K562 (cell line): ENCODE measurements around the gene PRUNE1. TPM values are rescaled to one million over a fixed set of nuclear protein-coding genes. Genes with fewer than 3 reads are reported as not detected.
A peak's percentile ranks its signal among the peaks of the same experiment; 100 is the strongest.

ENCODE experiments used
- CBX1 ChIP-seq: sonication (generic); IDR thresholded peaks from 2 replicates; pipeline ENCODE4 v1.6.1; 2016; ENCODE audit warnings: antibody characterized with exemption, low read depth, mild to moderate bottlenecking
- CEBPG ChIP-seq, 3 experiments: fragments of 200-800 bp in 1 of 3; sonication (Bioruptor generic) in 1 of 3; sonication (generic) in 1 of 3; formaldehyde crosslinking in 1 of 3; IDR thresholded peaks in 2 of 3; conservative IDR thresholded peaks in 1 of 3; 2 replicates each; pipeline versions ENCODE4 v1.6.1 to v1.8.0; 2016 to 2022; ENCODE audit warnings: missing compliant biosample characterization in 2 of 3, missing genetic modification characterization in 2 of 3, mild to moderate bottlenecking in 1 of 3, missing genetic modification reagents in 1 of 3
- FOSL1 ChIP-seq: fragments of 200-800 bp; sonication (Bioruptor generic); conservative IDR thresholded peaks from 2 replicates; pipeline ENCODE4 v1.6.1; 2016; ENCODE audit warnings: missing genetic modification characterization, missing compliant biosample characterization
- GABPB2 ChIP-seq: fragments of 250-450 bp; sonication (Bioruptor Pico); conservative IDR thresholded peaks from 2 replicates; pipeline ENCODE4 v1.5.1; 2021; ENCODE audit warnings: mild to moderate bottlenecking
- JUND ChIP-seq, 2 experiments: IDR thresholded peaks; 2 replicates in 1 of 2; 3 replicates in 1 of 2; pipeline ENCODE4 v1.6.1; 2011; ENCODE audit warnings: borderline replicate concordance in 2 of 2, low read depth in 2 of 2, low read length in 2 of 2, improper control_type of control experiment in 1 of 2, missing biosample characterization in 1 of 2, missing genetic modification characterization in 1 of 2, missing genetic modification reagents in 1 of 2
- KLF1 ChIP-seq: fragments of 450-650 bp; IDR thresholded peaks from 2 replicates; pipeline ENCODE4 v1.6.1; 2016; ENCODE audit warnings: missing genetic modification characterization, missing compliant biosample characterization
- MYNN ChIP-seq, 2 experiments: sonication (generic); formaldehyde crosslinking in 1 of 2; IDR thresholded peaks; 2 replicates each; pipeline versions ENCODE4 v1.5.0 to v1.6.1; 2016 to 2020; ENCODE audit warnings: antibody characterized with exemption in 1 of 2, missing genetic modification reagents in 1 of 2
- NUFIP1 ChIP-seq: fragments of 450-650 bp; IDR thresholded peaks from 2 replicates; pipeline ENCODE4 v1.6.1; 2018; ENCODE audit not compliant: partially characterized antibody
- SIX5 ChIP-seq, 2 experiments: IDR thresholded peaks; 2 replicates each; pipeline ENCODE4 v1.6.1; 2011; ENCODE audit warnings: low read length in 2 of 2, borderline replicate concordance in 1 of 2, low read depth in 1 of 2, mild to moderate bottlenecking in 1 of 2, moderate library complexity in 1 of 2; ENCODE audit not compliant: insufficient read depth in 1 of 2
- SMARCC2 ChIP-seq: fragments of 450-650 bp; IDR thresholded peaks from 2 replicates; pipeline ENCODE4 v1.6.1; 2017; ENCODE audit warnings: antibody characterized with exemption, moderate library complexity, mild to moderate bottlenecking, low read depth
- XRCC3 ChIP-seq: fragments of 450-650 bp; IDR thresholded peaks from 2 replicates; pipeline ENCODE4 v1.6.1; 2017; ENCODE audit warnings: mild to moderate bottlenecking, moderate library complexity
- ZNF589 ChIP-seq: fragments of 200-800 bp; sonication (Bioruptor generic); IDR thresholded peaks from 2 replicates; pipeline ENCODE4 v1.6.1; 2016; ENCODE audit warnings: low read depth, missing genetic modification characterization, missing compliant biosample characterization
- ZNF76 ChIP-seq: fragments of 250-450 bp; sonication (Bioruptor Pico); IDR thresholded peaks from 2 replicates; pipeline ENCODE4 v1.4.0; 2020; ENCODE audit warnings: mild to moderate bottlenecking, moderate library complexity, borderline replicate concordance
- polyA plus RNA-seq, 8 experiments: library from polyadenylated mRNA; depleted of rRNA in 4 of 8; stranded (reverse) in 5 of 8; unstranded in 3 of 8; fragments of >200 nt; fragmentation: Nextera tagmentation in 2 of 8; fragmentation: Illumina TruSeq in 1 of 8; extraction: Ambion mirVana in 2 of 8; extraction: Trizol in 1 of 8; gene quantifications; 2 replicates each; pipeline versions ENCODE4 v1.2.1 to v1.2.3, GENCODE V29; 2011 to 2014; ENCODE audit warnings: inconsistent platforms in 1 of 8, missing spikeins in 1 of 8
- total RNA-seq, 7 experiments: library from RNA; depleted of rRNA in 6 of 7; stranded (reverse); fragments of >200 nt in 6 of 7; fragmentation: Illumina TruSeq in 2 of 7; extraction: Trizol in 2 of 7; gene quantifications; 2 replicates each; pipeline versions ENCODE4 v1.2.1 to v1.2.3, GENCODE V29; 2011 to 2021; ENCODE audit warnings: low replicate concordance in 1 of 7
- TF ChIP-seq, protein P1 (sequence below), 2 experiments: fragments of 150-350 bp in 1 of 2; IDR thresholded peaks; 2 replicates each; pipeline ENCODE4 v1.6.1; 2012 to 2016; ENCODE audit warnings: low read depth in 2 of 2, low read length in 2 of 2, mild to moderate bottlenecking in 1 of 2, moderate library complexity in 1 of 2
- TF ChIP-seq, protein P2 (sequence below): IDR thresholded peaks from 2 replicates; pipeline ENCODE4 v1.6.1; 2011; ENCODE audit warnings: borderline replicate concordance, low read depth, mild to moderate bottlenecking, moderate library complexity, low read length; ENCODE audit not compliant: insufficient read depth, poor library complexity, severe bottlenecking

The PRUNE1 gene
- total and polyA plus RNA-seq, 9 of the 15 experiments (the other 6 are each of a cell fraction or from before 2014, with no cell fraction given), result 16.7 to 48.3 (median 26.2) TPM

DNA sequence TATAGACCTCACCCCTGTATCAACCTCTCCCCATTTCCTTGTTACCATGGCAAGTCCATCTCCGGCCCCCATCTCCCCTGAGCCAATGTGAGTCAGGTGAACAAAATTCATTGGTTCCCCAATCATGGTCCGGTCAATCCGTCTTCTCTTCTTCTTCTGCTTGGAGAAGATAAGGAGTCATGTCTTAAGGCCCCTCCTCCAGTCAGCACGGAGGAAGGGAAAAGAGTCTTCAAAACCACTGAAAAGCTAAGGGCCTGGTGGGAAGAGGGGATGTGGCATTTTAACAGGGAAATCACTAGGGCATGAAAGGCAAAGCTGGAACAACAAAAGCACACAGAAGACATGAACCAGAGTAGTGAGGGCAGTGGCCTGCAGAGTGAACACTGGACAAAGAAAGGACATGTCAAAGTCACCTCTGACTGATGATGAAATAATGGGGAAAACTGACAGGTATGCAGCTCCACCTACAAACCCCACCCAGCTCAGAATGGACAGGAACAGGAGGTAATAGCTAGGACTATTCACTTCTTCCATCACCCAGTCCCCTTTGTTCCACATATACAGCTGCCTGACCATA, 46.8 kb downstream of the PRUNE1 start (continued):
- TF ChIP-seq, protein P1, sequence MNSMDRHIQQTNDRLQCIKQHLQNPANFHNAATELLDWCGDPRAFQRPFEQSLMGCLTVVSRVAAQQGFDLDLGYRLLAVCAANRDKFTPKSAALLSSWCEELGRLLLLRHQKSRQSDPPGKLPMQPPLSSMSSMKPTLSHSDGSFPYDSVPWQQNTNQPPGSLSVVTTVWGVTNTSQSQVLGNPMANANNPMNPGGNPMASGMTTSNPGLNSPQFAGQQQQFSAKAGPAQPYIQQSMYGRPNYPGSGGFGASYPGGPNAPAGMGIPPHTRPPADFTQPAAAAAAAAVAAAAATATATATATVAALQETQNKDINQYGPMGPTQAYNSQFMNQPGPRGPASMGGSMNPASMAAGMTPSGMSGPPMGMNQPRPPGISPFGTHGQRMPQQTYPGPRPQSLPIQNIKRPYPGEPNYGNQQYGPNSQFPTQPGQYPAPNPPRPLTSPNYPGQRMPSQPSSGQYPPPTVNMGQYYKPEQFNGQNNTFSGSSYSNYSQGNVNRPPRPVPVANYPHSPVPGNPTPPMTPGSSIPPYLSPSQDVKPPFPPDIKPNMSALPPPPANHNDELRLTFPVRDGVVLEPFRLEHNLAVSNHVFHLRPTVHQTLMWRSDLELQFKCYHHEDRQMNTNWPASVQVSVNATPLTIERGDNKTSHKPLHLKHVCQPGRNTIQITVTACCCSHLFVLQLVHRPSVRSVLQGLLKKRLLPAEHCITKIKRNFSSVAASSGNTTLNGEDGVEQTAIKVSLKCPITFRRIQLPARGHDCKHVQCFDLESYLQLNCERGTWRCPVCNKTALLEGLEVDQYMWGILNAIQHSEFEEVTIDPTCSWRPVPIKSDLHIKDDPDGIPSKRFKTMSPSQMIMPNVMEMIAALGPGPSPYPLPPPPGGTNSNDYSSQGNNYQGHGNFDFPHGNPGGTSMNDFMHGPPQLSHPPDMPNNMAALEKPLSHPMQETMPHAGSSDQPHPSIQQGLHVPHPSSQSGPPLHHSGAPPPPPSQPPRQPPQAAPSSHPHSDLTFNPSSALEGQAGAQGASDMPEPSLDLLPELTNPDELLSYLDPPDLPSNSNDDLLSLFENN (IDR thresholded peaks at IDR 0.05; ENCODE audit: low read depth in 2 of 2, low read length in 2 of 2), result no peak
- no peak for TF ChIP-seq MYNN (IDR thresholded peaks at IDR 0.05)
- no peak for TF ChIP-seq MYNN (CRISPR knock-in tag; IDR thresholded peaks at IDR 0.05)
- TF ChIP-seq CEBPG (CRISPR knock-in tag; IDR thresholded peaks at IDR 0.05), result peak; percentile 88
- TF ChIP-seq CEBPG (tag; conservative IDR thresholded peaks at IDR 0.05 in 1 of 2, IDR thresholded peaks at IDR 0.05 in 1 of 2), result peak; percentile 48 to 87
- TF ChIP-seq, protein P2, sequence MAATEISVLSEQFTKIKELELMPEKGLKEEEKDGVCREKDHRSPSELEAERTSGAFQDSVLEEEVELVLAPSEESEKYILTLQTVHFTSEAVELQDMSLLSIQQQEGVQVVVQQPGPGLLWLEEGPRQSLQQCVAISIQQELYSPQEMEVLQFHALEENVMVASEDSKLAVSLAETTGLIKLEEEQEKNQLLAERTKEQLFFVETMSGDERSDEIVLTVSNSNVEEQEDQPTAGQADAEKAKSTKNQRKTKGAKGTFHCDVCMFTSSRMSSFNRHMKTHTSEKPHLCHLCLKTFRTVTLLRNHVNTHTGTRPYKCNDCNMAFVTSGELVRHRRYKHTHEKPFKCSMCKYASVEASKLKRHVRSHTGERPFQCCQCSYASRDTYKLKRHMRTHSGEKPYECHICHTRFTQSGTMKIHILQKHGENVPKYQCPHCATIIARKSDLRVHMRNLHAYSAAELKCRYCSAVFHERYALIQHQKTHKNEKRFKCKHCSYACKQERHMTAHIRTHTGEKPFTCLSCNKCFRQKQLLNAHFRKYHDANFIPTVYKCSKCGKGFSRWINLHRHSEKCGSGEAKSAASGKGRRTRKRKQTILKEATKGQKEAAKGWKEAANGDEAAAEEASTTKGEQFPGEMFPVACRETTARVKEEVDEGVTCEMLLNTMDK, result no peak
- peak; percentile 63 for TF ChIP-seq FOSL1 (tag)
- TF ChIP-seq JUND (IDR thresholded peaks at IDR 0.05; ENCODE audit: borderline replicate concordance, low read depth, low read length), result peak; percentile 52; the same call in 1 of the 2 replicates
- peak; percentile 29; the same call in 1 of the 3 replicates for TF ChIP-seq JUND (tag; IDR thresholded peaks at IDR 0.05; ENCODE audit: borderline replicate concordance, low read depth, low read length)
- TF ChIP-seq ZNF76 (CRISPR knock-in tag), result no peak
- no peak for TF ChIP-seq GABPB2 (CRISPR knock-in tag)
- no peak for TF ChIP-seq XRCC3
- TF ChIP-seq SMARCC2, result no peak; the same call in 1 of the 2 replicates
- no peak for TF ChIP-seq NUFIP1
- TF ChIP-seq CBX1, result no peak
- TF ChIP-seq SIX5 (IDR thresholded peaks at IDR 0.05; ENCODE audit: borderline replicate concordance in 1 of 2, insufficient read depth in 1 of 2, low read depth in 1 of 2, low read length in 2 of 2), result no peak
- peak; percentile 43; the same call in 1 of the 2 replicates for TF ChIP-seq ZNF589 (CRISPR knock-in tag)
- no peak for TF ChIP-seq KLF1
